Upper lobe of right lung (tissue), 1 donor: ENCODE data around the gene MON1A. TPM values are rescaled to one million over a fixed set of nuclear protein-coding genes. Genes with fewer than 3 reads are reported as not detected.
"Not testable (repeated sequence)": the region's sequence is repeated elsewhere in the genome, so short reads cannot be mapped to it uniquely, and the experiment has no call there.

Experiments
- ATAC-seq: fragments of 200-7000 bp; cut with Tn5 transposase; one replicate; pipeline ENCODE4 v1.9.1; 2020; ENCODE audit warnings: mild to moderate bottlenecking, moderate library complexity
- DNase-seq: peaks from one replicate; pipeline ENCODE4 v3.0.0-alpha.2; 2020
- H3K27ac ChIP-seq: fragments of 200-600 bp; one replicate; pipeline ENCODE4 v1.8.0; 2022
- H3K27me3 ChIP-seq: fragments of 200-600 bp; one replicate; pipeline ENCODE4 v1.8.0; 2022; ENCODE audit warnings: mild to moderate bottlenecking
- H3K36me3 ChIP-seq: fragments of 200-600 bp; one replicate; pipeline ENCODE4 v1.8.0; 2022
- H3K4me1 ChIP-seq: fragments of 200-600 bp; one replicate; pipeline ENCODE4 v1.8.0; 2022
- H3K4me3 ChIP-seq: fragments of 200-600 bp; one replicate; pipeline ENCODE4 v1.8.0; 2022; ENCODE audit warnings: mild to moderate bottlenecking
- H3K9me3 ChIP-seq: fragments of 200-600 bp; one replicate; pipeline ENCODE4 v1.8.0; 2022
- CTCF ChIP-seq: fragments of 200-600 bp; IDR thresholded peaks from one replicate; pipeline ENCODE4 v1.8.0; 2022; ENCODE audit warnings: antibody characterized with exemption
- intact Hi-C: fragments of 100-400 bp; cut with DNase I; formaldehyde crosslinking; loops from one replicate; pipeline ENCODE4 v1.11.0; 2022
- total RNA-seq: library from RNA; stranded (reverse); fragmentation: NEBNext Ultra II Directional; extraction: Animal tissue kit (Norgen Biotek cat#: 25700); gene quantifications from one replicate; pipeline ENCODE4 v1.2.1, GENCODE V29; 2021
- donor health status: DM: no; HTN: yes; CAD: no; lungs with severe emphysema.

MON1A gene
- total RNA-seq, 1 donor from 2014 or later = 10.2 TPM

DNA sequence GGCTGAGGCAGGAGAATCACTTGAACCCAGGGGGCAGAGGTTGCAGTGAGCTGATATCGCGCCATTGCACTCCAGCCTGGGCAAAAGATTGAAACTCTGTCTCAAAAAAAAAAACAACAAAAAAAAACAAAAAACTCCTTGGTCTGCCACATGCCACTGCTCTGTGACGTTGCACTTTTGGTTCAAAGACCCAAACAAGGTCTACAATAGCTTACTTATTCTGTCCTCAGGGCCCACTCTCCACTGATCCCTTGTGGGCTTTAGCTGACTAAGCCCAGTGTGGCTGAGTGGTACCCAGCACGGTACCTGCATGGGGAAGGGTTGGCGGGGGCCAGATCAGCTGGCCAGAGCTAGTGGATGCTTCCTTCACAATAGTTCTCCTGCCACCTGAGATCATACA lies 1.8 kb downstream of the MON1A start:
- ATAC-seq (no peak), DNase-seq (no peak)
- H3K4me1 ChIP-seq = peaks cover 11% of the 10 kb centered on the region
- intact Hi-C loops = no loop called here
- no peaks in the 10 kb centered on the region for H3K36me3 ChIP-seq
- H3K4me3 ChIP-seq = no peak overlapping the region
- H3K9me3 ChIP-seq = no peaks in the 10 kb centered on the region
- H3K27ac ChIP-seq = peak overlapping the region; percentile 24
- no peaks in the 10 kb centered on the region for H3K27me3 ChIP-seq
- TF ChIP-seq CTCF = no peak

DNA sequence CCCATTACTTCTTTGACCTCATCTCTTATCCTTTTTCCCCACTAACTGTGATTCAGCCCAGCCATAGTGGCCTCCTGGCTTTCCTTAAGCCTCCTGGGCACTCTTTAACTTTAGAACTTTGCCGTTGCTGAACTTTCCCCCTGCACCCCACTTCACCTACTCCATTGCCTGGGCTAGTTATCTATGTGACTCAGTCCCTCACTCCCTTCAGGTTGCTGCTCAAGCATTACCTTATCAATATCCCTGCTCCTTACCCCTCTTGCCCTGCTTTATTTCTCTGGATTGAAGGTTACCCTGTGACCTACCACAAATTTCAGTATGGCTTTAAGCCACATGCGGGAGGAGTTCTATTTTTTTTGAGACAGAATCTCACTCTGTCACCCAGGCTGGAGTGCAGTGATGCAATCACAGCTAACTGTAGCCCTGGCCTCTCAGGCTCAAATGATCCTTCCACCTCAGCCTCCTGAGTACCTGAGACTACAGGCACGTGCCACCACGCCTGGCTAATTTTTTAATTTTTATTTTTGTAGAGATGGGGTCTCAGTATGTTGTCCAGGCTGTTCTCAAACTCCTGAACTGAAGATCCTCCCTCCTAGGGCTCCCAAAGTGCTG lies 3.4 kb downstream of the MON1A start:
- intact Hi-C loops = no loop called here
- Histone ChIP-seq H3K9me3 (no peaks in the 10 kb centered on the region), H3K27ac (no peak overlapping the region), H3K4me3 (no peak overlapping the region), H3K27me3 (no peaks in the 10 kb centered on the region), H3K36me3 (no peaks in the 10 kb centered on the region), H3K4me1 (peaks cover 11% of the 10 kb centered on the region)
- DNase-seq (no peak), ATAC-seq (no peak)
- no peak for TF ChIP-seq CTCF

DNA sequence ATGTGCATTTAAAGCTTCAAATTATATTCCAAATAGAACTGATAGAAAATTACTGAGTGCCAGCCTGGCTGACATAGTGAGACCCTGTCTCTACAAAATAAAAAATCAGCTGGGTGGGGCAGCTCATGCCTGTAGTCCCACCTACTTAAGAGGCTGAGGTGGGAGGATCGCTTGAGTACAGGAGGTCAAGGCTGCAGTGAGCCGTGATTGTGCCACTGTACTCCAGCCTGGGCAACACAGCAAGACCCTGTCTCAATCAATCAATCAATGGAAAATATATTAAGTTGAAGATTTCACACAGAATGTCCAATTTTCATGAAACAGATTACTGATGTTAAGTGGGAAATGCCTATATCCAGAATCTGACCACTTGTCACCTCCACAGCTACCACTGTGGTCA lies 4.1 kb downstream of the MON1A start:
- no peaks in the 10 kb centered on the region for H3K9me3 ChIP-seq
- peaks cover 11% of the 10 kb centered on the region for H3K4me1 ChIP-seq
- intact Hi-C loops = no loop called here
- no peak for TF ChIP-seq CTCF
- ATAC-seq (no peak), DNase-seq (no peak)
- H3K27me3 ChIP-seq = no peaks in the 10 kb centered on the region
- H3K27ac ChIP-seq = no peak overlapping the region
- H3K36me3 ChIP-seq = no peaks in the 10 kb centered on the region
- H3K4me3 ChIP-seq = no peak overlapping the region

GRCh38 chr3:49924683-49925082 lies 4.9 kb downstream of the MON1A start:
- DNase-seq (no peak), ATAC-seq (no peak)
- H3K9me3 ChIP-seq = no peaks in the 10 kb centered on the region
- H3K36me3 ChIP-seq = no peaks in the 10 kb centered on the region
- H3K4me1 ChIP-seq = peaks cover 11% of the 10 kb centered on the region
- TF ChIP-seq CTCF = no peak
- no peak overlapping the region for H3K4me3 ChIP-seq
- no peak overlapping the region for H3K27ac ChIP-seq
- H3K27me3 ChIP-seq = no peaks in the 10 kb centered on the region
- intact Hi-C loops = no loop called here

DNA sequence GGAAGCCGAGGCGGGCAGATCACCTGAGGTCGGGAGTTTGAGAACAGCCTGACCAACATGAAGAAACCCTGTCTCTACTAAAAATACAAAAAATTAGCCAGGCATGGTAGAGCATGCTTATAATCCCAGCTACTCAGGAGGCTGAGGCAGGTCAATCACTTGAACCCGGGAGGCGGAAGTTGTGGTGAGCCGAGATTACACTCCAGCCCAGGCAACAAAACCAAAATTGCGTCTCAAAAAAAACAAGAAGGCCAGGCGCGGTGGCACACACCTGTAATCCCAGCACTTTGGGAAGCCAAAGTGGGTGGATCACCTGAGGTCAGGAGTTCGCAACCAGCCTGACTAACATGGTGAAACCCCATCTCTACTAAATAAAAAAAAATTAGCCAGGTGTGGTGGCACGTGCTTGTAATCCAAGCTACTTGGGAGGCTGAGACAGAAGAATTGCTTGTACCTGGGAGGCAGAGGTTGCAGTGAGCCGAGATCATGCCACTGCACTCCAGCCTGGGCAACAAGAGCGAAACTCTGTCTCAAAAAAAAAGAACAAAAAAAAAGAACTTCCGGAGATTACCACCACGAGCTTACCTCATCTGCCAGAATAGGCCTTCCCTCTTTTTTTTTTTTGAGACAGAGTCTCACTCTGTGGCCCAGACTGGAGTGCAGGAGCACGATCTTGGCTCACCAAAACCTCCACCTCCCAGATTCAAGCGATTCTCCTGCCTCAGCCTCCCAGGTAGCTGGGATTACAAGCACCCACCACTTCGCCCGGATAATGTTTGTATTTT lies 11.6 kb downstream of the MON1A start:
- H3K27ac ChIP-seq, DNase-seq: not testable (repeated sequence)
- intact Hi-C loops = loop anchor here (10.0 kb wide), 1 partner anchor 123 kb away; the partner anchor contains the start of gene CDHR4

GRCh38 chr3:49916686-49917085 lies 12.9 kb downstream of the MON1A start:
- peaks cover 8% of the 10 kb centered on the region for H3K36me3 ChIP-seq
- H3K9me3 ChIP-seq = no peaks in the 10 kb centered on the region
- H3K4me1 ChIP-seq = no peaks in the 10 kb centered on the region
- H3K27me3 ChIP-seq = no peaks in the 10 kb centered on the region
- H3K27ac ChIP-seq = no peak overlapping the region
- no peak for ATAC-seq
- TF ChIP-seq CTCF = no peak
- DNase-seq = no peak
- no peak overlapping the region for H3K4me3 ChIP-seq
- intact Hi-C loops = loop anchor here (10.0 kb wide), 1 partner anchor 122 kb away; the partner anchor contains the start of gene CDHR4

More for the DNA sequence above, 11.6 kb downstream of the MON1A start:
- not testable (repeated sequence) for H3K9me3 ChIP-seq, H3K36me3 ChIP-seq, H3K4me3 ChIP-seq, H3K27me3 ChIP-seq, H3K4me1 ChIP-seq
- peak; percentile 64 for ATAC-seq
